ENCODE measurements around the gene MIF4GD. TPM values are rescaled to one million over a fixed set of nuclear protein-coding genes. Genes with fewer than 3 reads are reported as not detected.

Gene MIF4GD
- total RNA-seq, 1 experiment from 2014 or later = 14.7 TPM

DNA sequence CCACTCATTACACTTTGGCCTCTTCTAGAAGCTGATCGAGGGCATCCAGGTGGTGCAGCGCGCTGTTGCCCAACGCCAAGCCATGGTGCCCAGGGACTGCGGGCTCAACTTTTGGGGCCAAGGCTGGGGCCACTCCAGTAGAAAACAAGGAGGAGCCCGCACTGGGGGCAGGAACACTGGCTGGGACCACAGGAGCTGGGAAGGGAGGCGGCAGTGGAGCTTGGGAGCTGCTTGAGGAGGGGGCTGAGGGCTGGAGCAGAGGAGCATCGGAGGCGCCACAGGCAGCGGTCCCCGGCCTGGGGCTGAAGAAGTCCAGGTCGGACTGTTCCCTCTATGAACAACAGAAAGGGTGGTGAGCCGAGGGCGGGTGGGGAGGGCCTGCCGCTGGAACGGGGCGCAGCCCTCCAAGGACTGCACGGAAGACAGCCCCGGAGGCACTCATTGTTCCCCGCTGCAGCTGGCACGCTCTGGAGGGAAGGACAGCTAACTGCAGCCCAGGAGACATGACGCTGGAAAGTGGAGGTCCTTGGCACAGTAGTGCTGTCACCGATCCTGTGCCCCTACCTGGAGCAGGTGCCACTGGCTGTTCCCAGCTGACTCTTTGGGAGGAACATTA, 31.1 kb downstream of the MIF4GD start:
- H3K4me3 ChIP-seq (ENCODE audit: low read depth, low read length, poor library complexity, severe bottlenecking) = no peak overlapping the region
- no peak for TF ChIP-seq CTCF (conservative IDR thresholded peaks at IDR 0.05; ENCODE audit: low read depth, low read length)
- no peak for TF ChIP-seq EZH2 (IDR thresholded peaks at IDR 0.05; ENCODE audit: borderline replicate concordance, low read depth, low read length, poor library complexity, severe bottlenecking)
- ChIA-PET CTCF (interaction anchor here (0.6 to 1.8 kb wide), 12 partner anchors 9 to 278 kb away, joined by 3 to 11 read pairs (median 4); partner anchors contain the start of genes ARMC7, GRB2 and MIF4GD), POLR2A (ENCODE audit: low non-redundant PET) (interaction anchor here (0.9 kb wide), 1 partner anchor 22 kb away, joined by 6 read pairs; the partner anchor contains the start of genes GGA3 and MRPS7)
- H3K27me3 ChIP-seq (replicated peaks; ENCODE audit: insufficient read depth, low read depth, low read length, poor library complexity) = no peaks in the 10 kb centered on the region
- no TSS peak for BruUV-seq (replicated peaks)
- H3K9me3 ChIP-seq (ENCODE audit: low read depth, low read length, poor library complexity, severe bottlenecking) = no peaks in the 10 kb centered on the region
- peaks cover 6% of the 10 kb centered on the region for H3K4me1 ChIP-seq (ENCODE audit: insufficient read depth, low read length, poor library complexity, severe bottlenecking)
- H3K27ac ChIP-seq (ENCODE audit: low read depth, low read length, poor library complexity, severe bottlenecking) = peak overlapping the region; percentile 16
- peaks cover 91% of the 10 kb centered on the region for H3K36me3 ChIP-seq (ENCODE audit: insufficient read depth, low read length, poor library complexity, severe bottlenecking)
- intact Hi-C loops (cut with micrococcal nuclease; ENCODE audit: unreplicated experiment) = no loop called here
- DNase-seq (ENCODE audit: low spot score) = no peak

DNA sequence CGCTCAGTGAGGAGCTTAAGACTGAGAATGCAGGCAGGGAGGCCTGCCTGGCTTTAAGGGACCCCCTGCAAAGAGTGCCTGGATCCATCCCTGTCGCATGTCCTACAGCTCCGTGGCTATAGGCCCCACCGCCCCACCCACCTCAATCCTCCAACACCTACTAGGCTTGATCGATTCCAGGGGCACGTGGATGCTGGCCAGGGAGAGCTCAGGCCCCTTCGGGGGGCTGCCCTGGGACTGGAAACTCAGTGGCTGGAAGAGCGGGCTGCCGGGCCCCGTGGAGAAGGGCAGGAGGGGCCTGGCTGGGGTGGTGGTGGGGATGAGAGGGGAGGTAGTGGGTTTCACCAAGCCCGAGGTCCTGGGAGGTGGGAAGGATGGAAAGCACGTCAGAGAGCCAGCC, 31.8 kb downstream of the MIF4GD start:
- POLR2A ChIA-PET (ENCODE audit: low non-redundant PET) = interaction anchor here (0.7 kb wide), 1 partner anchor 18 kb away, joined by 6 read pairs; no protein-coding TSS in a partner anchor
- no TSS peak for BruUV-seq (replicated peaks)

DNA sequence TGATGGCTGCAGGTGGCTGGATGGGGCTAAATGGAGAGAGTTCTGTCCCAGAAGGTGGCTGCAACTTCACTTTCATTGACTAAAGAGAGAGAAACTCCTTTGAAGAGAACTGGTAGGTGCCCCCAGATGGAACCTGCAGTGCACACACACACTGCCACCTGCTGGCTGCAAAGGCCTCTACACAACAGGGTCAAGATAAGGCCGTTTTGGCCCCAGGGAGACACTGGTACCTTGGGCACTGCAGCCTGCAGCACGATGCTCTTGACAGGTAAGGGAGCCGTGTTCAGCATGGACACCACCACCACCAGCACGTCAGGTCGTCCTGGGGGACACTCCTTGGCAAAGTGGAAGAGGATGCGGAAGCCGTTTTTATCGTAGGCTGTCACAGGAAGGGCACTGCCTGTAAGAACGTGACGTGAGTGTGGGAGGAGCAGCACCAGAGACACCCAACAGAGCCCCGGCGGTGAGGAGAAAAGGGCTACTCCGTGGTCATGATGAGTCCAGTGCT, 32.3 kb downstream of the MIF4GD start:
- BruUV-seq (replicated peaks) = no TSS peak
- peaks cover 91% of the 10 kb centered on the region for H3K36me3 ChIP-seq (ENCODE audit: insufficient read depth, low read length, poor library complexity, severe bottlenecking)

More for the DNA sequence above, 31.8 kb downstream of the MIF4GD start:
- TF ChIP-seq CTCF (conservative IDR thresholded peaks at IDR 0.05; ENCODE audit: low read depth, low read length) = no peak
- TF ChIP-seq EZH2 (IDR thresholded peaks at IDR 0.05; ENCODE audit: borderline replicate concordance, low read depth, low read length, poor library complexity, severe bottlenecking) = no peak
- CTCF ChIA-PET = interaction anchor here (0.5 to 1.8 kb wide), 3 partner anchors 125 to 179 kb away, joined by 3 to 6 read pairs (median 3); no protein-coding TSS in a partner anchor
- Histone ChIP-seq H3K4me3 (ENCODE audit: low read depth, low read length, poor library complexity, severe bottlenecking) (no peak overlapping the region), H3K36me3 (ENCODE audit: insufficient read depth, low read length, poor library complexity, severe bottlenecking) (peaks cover 95% of the 10 kb centered on the region), H3K27ac (ENCODE audit: low read depth, low read length, poor library complexity, severe bottlenecking) (no peak overlapping the region), H3K4me1 (ENCODE audit: insufficient read depth, low read length, poor library complexity, severe bottlenecking) (peaks cover 6% of the 10 kb centered on the region), H3K27me3 (replicated peaks; ENCODE audit: insufficient read depth, low read depth, low read length, poor library complexity) (no peaks in the 10 kb centered on the region), H3K9me3 (ENCODE audit: low read depth, low read length, poor library complexity, severe bottlenecking) (no peaks in the 10 kb centered on the region)
- intact Hi-C loops (cut with micrococcal nuclease; ENCODE audit: unreplicated experiment) = no loop called here
- no peak for DNase-seq (ENCODE audit: low spot score)

More for the DNA sequence above, 32.3 kb downstream of the MIF4GD start:
- Histone ChIP-seq H3K9me3 (ENCODE audit: low read depth, low read length, poor library complexity, severe bottlenecking) (no peaks in the 10 kb centered on the region), H3K27ac (ENCODE audit: low read depth, low read length, poor library complexity, severe bottlenecking) (no peak overlapping the region), H3K4me3 (ENCODE audit: low read depth, low read length, poor library complexity, severe bottlenecking) (no peak overlapping the region), H3K27me3 (replicated peaks; ENCODE audit: insufficient read depth, low read depth, low read length, poor library complexity) (no peaks in the 10 kb centered on the region), H3K4me1 (ENCODE audit: insufficient read depth, low read length, poor library complexity, severe bottlenecking) (peaks cover 6% of the 10 kb centered on the region)
- intact Hi-C loops (cut with micrococcal nuclease; ENCODE audit: unreplicated experiment) = no loop called here
- POLR2A ChIA-PET (ENCODE audit: low non-redundant PET) = interaction anchor here (0.7 kb wide), 1 partner anchor 18 kb away, joined by 6 read pairs; no protein-coding TSS in a partner anchor
- TF ChIP-seq EZH2 (IDR thresholded peaks at IDR 0.05; ENCODE audit: borderline replicate concordance, low read depth, low read length, poor library complexity, severe bottlenecking) (no peak), CTCF (conservative IDR thresholded peaks at IDR 0.05; ENCODE audit: low read depth, low read length) (peak; percentile 92)
- peak; percentile 80 for DNase-seq (ENCODE audit: low spot score)
- CTCF ChIA-PET = interaction anchor here (1.8 kb wide), 1 partner anchor 125 kb away, joined by 6 read pairs; no protein-coding TSS in a partner anchor
